ENCODE results near the gene FCHO1.

The FCHO1 gene

GRCh38 chr19:17835182-17836006 lies 84.1 kb downstream of the FCHO1 start:
- no peak for TF ChIP-seq CTCF (IDR thresholded peaks at IDR 0.05)
- no peak for TF ChIP-seq ZFX (IDR thresholded peaks at IDR 0.05; ENCODE audit: borderline replicate concordance)
- no peak overlapping the region for H3K27ac ChIP-seq

- no peak for TF ChIP-seq ZFX (IDR thresholded peaks at IDR 0.05; ENCODE audit: borderline replicate concordance)
- no peak for TF ChIP-seq CTCF (IDR thresholded peaks at IDR 0.05)
- no peak overlapping the region for H3K27ac ChIP-seq
Observed at GRCh38 chr19:17836530-17836929, 85.3 kb downstream of the FCHO1 start.

- no peak overlapping the region for H3K27ac ChIP-seq
- no peak for TF ChIP-seq CTCF (IDR thresholded peaks at IDR 0.05)
- TF ChIP-seq ZFX (IDR thresholded peaks at IDR 0.05; ENCODE audit: borderline replicate concordance) = no peak
Observed at GRCh38 chr19:17837972-17838371, 86.7 kb downstream of the FCHO1 start.
